WI38 (cell line): ENCODE results near the gene CENPE.

Experiments used
- H3K4me3 ChIP-seq: 2 replicates; pipeline ENCODE4 v1.5.1; 2011; ENCODE audit warnings: low read depth, mild to moderate bottlenecking, control low read depth, low read length
- TF ChIP-seq, protein P1 (sequence below): IDR thresholded peaks from 2 replicates; pipeline ENCODE4 v1.5.1; 2012; ENCODE audit warnings: low read depth, mild to moderate bottlenecking, control low read depth, low read length

The CENPE gene

DNA sequence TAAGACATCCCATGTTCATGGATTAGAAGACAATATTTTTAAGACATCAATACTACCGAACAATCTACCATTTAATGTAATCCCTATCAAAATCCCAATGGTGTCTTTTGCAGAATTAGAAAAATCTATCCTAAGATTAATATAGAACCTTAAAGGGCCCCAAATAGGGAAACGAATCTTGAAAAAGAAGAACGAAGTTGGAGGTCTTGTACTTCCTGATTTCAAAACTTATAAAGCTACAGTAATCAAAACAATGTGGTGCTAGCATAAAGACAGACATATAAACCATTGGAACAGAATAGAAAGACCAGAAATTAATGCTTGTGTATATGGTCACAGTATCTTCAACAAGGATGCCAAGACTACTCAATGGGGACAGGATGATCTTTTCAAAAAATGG, 42.0 kb downstream of the CENPE start:
- TF ChIP-seq, protein P1, sequence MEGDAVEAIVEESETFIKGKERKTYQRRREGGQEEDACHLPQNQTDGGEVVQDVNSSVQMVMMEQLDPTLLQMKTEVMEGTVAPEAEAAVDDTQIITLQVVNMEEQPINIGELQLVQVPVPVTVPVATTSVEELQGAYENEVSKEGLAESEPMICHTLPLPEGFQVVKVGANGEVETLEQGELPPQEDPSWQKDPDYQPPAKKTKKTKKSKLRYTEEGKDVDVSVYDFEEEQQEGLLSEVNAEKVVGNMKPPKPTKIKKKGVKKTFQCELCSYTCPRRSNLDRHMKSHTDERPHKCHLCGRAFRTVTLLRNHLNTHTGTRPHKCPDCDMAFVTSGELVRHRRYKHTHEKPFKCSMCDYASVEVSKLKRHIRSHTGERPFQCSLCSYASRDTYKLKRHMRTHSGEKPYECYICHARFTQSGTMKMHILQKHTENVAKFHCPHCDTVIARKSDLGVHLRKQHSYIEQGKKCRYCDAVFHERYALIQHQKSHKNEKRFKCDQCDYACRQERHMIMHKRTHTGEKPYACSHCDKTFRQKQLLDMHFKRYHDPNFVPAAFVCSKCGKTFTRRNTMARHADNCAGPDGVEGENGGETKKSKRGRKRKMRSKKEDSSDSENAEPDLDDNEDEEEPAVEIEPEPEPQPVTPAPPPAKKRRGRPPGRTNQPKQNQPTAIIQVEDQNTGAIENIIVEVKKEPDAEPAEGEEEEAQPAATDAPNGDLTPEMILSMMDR, result no peak
- H3K4me3 ChIP-seq, result no peak overlapping the region

DNA sequence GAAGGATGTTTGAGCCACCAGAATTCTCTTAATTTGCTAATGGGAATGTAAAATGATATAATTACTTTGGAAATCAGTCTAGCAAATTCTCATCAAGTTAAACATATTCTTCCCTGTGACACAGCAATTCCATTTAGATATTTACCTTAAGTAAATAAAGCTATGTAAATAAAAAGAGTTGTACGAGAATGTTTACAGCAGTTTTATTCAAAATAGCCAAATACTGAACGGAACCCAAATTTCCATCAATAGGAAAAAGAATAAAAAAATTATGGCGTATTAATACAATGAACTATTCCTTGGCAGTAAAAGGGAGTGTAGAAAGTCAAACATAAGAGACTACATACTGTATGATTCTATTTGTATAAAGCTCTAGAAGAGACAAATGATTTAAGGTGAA, 45.8 kb downstream of the CENPE start:
- TF ChIP-seq, protein P1, result no peak
- no peak overlapping the region for H3K4me3 ChIP-seq

DNA sequence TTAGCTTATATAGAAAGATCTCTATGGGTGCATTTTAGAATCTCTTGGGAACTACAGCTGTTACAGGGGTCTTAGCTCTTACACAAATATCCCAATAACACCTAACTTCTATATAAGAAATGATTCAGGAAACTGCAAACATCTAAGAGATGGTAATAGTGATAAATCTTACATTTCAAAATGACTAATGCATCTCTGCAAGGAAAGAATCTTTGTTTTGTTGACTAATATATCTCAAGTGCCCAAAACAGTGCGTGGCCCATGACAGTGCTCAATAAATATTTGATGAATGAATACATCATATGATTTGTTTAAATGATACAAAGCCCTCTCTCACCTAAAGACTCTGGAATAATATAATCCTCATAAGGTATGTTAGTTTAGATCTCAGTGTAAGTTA, 47.5 kb downstream of the CENPE start:
- TF ChIP-seq, protein P1, result no peak

DNA sequence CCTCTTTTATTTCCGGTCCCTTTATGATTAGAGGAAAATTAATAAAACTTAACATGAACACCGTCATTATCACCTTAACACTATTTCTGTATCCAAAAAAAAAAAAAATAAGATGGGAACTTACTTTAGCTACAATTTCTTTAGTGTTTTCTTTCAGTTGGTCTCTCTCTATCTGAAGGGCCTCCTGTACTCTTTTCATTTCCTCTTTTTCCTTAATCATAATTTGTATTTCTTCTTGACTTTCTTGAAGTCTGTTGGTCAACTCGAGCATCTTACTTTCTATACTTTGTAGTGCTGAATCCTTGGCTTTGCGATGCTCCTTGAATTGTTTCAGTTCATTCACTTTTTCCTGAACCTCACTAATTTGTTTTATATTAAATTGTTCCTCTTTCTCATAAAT, 53.2 kb downstream of the CENPE start:
- H3K4me3 ChIP-seq, result no peak overlapping the region
- TF ChIP-seq, protein P1, result no peak

More for the DNA sequence above, 47.5 kb downstream of the CENPE start:
- H3K4me3 ChIP-seq, result no peak overlapping the region

DNA sequence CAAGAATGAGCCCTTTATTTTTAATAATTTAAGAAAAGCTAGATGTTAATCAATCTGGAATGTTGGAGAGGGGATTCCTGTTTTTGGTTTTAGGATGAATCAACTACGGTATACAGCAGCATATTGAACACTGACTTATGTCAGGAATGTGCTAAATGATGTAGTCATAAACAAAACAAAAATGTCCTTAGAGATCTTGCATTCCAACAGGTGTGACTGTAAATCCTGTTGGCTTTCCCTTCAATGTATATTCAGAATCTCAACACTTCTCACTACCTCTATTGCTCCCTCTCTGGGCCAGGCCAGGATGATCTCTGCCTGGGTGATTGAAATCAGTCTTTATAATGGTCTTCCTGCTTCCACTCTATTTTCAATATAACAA, 60.7 kb downstream of the CENPE start:
- TF ChIP-seq, protein P1, result no peak
- H3K4me3 ChIP-seq, result no peak overlapping the region

DNA sequence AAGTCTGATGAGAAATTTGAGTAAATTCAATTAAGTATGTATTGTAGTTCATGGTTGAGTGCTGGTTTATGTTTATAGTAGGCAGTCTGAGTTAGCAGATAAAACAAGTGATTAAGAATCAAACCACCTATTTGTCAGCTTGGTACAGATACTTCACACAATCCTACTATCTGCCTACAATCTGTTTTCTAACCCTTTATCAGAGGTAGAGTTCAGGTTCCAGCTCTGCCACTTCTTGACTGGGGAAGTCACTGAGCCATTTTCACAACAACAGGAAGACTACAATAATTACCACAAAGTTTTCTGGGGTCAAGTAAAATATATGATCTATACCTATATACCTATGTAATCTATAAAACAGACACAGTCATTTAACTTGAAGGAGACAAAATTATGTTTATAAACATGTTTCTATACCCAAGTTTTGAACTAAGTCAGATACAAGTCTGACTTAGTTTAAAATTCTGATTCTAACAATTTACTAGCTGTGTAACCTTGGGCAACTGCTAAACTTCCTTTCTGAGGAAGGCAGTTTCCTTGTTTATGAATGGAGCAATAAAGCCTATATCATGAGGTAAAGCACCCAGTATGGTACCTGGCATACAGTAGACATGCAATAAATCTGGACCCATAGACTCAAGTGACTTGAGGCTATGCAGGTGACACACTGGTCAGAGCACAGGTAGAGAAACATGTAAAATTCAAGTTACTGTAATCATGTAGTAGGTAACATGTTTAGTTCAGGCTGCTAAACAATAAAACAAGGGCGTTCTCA, 61.3 kb downstream of the CENPE start:
- TF ChIP-seq, protein P1, result no peak
- H3K4me3 ChIP-seq, result no peak overlapping the region

DNA sequence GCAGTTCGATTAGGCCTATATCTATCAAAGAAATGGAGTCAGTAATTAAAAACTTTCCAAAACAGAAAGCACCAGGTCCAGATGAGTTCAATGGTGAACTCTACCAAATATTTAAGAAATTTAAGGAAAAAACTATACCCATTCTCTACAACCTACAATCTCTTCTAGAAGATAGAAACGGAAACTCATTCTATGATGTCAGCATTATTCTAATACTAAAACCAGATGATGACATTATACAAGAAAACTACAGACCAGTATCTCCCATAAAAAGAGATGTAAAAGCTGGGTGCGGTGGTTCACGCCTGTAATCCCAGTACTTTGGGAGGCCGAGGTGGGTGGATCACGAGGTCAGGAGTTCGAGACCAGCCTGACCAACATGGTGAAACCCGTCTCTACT, 69.0 kb downstream of the CENPE start:
- TF ChIP-seq, protein P1, result no peak
- no peak overlapping the region for H3K4me3 ChIP-seq
